MM.1S (cell line): ENCODE data around the gene ZCCHC8.

Source experiments
- DNase-seq: peaks from one replicate; pipeline ENCODE4 v3.0.0-alpha.2; 2015
- H2AFZ ChIP-seq: fragments of 300-600 bp; sonication (generic); 2 replicates; pipeline ENCODE4 v1.6.0; 2016; ENCODE audit warnings: antibody characterized with exemption, low read length
- H3F3A ChIP-seq: fragments of 300-600 bp; sonication (generic); 2 replicates; pipeline ENCODE4 v1.6.1; 2016; ENCODE audit warnings: mild to moderate bottlenecking, antibody characterized with exemption, low read length, moderate library complexity, mixed read lengths; ENCODE audit not compliant: insufficient read depth
- H3K27ac ChIP-seq: fragments of 300-600 bp; sonication (generic); 2 replicates; pipeline ENCODE4 v1.5.1; 2016; ENCODE audit warnings: mild to moderate bottlenecking, low read length
- H3K27me3 ChIP-seq: fragments of 300-600 bp; sonication (generic); replicated peaks from 2 replicates; pipeline ENCODE4 v1.6.0; 2016; ENCODE audit warnings: low read length; ENCODE audit not compliant: insufficient read depth
- H3K36me3 ChIP-seq: fragments of 300-600 bp; sonication (generic); replicated peaks from 2 replicates; pipeline ENCODE4 v1.6.1; 2016; ENCODE audit warnings: mild to moderate bottlenecking, low read length, mixed read lengths; ENCODE audit not compliant: insufficient read depth
- H3K4me1 ChIP-seq: fragments of 300-600 bp; sonication (generic); 2 replicates; pipeline ENCODE4 v1.6.1; 2016; ENCODE audit warnings: low read length, mixed read lengths
- H3K4me2 ChIP-seq: fragments of 300-600 bp; sonication (generic); 2 replicates; pipeline ENCODE4 v1.6.0; 2016; ENCODE audit warnings: low read depth, low read length
- H3K4me3 ChIP-seq: fragments of 300-600 bp; sonication (generic); 2 replicates; pipeline ENCODE4 v1.5.1; 2016; ENCODE audit warnings: low read length, mixed read lengths
- H3K79me2 ChIP-seq: fragments of 300-600 bp; sonication (generic); 2 replicates; pipeline ENCODE4 v1.6.1; 2016; ENCODE audit warnings: mixed run types, low read length, mixed read lengths
- H3K9ac ChIP-seq: fragments of 300-600 bp; sonication (generic); 2 replicates; pipeline ENCODE4 v1.6.1; 2016; ENCODE audit warnings: low read length, mixed read lengths
- H3K9me2 ChIP-seq: fragments of 300-600 bp; sonication (generic); replicated peaks from 2 replicates; pipeline ENCODE4 v1.6.1; 2016; ENCODE audit warnings: mild to moderate bottlenecking, low read length, mixed read lengths; ENCODE audit not compliant: insufficient read depth
- H3K9me3 ChIP-seq: fragments of 300-600 bp; sonication (generic); replicated peaks from 2 replicates; pipeline ENCODE4 v1.6.1; 2016; ENCODE audit warnings: mild to moderate bottlenecking, low read length, mixed read lengths; ENCODE audit not compliant: insufficient read depth
- H4K20me1 ChIP-seq: fragments of 300-600 bp; sonication (generic); 2 replicates; pipeline ENCODE4 v1.6.1; 2016; ENCODE audit warnings: mild to moderate bottlenecking, low read length, moderate library complexity, mixed read lengths; ENCODE audit not compliant: insufficient read depth
- CTCF ChIP-seq: fragments of 300-600 bp; sonication (generic); IDR thresholded peaks from 2 replicates; pipeline ENCODE4 v1.5.1; 2016; ENCODE audit warnings: antibody characterized with exemption, low read length, mixed read lengths
- EZH2 ChIP-seq: fragments of 300-600 bp; sonication (generic); optimal IDR thresholded peaks from 2 replicates; pipeline ENCODE3; 2017; ENCODE audit warnings: low read depth, mild to moderate bottlenecking, antibody characterized with exemption, low read length, mixed read lengths
- EZH2phosphoT487 ChIP-seq: fragments of 300-600 bp; sonication (generic); IDR thresholded peaks from 2 replicates; pipeline ENCODE4 v1.6.1; 2018; ENCODE audit warnings: antibody characterized with exemption, low read length

ZCCHC8 gene

GRCh38 chr12:122527478-122527944, 26.8 kb upstream of the ZCCHC8 start:
- Histone ChIP-seq H3K27me3 (no peaks in the 10 kb centered on the region), H3K9me2 (no peaks in the 10 kb centered on the region), H3K9me3 (no peaks in the 10 kb centered on the region), H3K9ac (peak overlapping the region; percentile 82), H3K27ac (peak overlapping the region; percentile 73), H3K4me2 (peak overlapping the region; percentile 59), H2AFZ (peak overlapping the region; percentile 61; the same call in 1 of the 2 replicates), H4K20me1 (peaks cover 6% of the 10 kb centered on the region; the same call in 1 of the 2 replicates), H3F3A (no peaks in the 10 kb centered on the region), H3K4me1 (peaks cover 5% of the 10 kb centered on the region; the same call in 1 of the 2 replicates), H3K36me3 (no peaks in the 10 kb centered on the region; the same call in 1 of the 2 replicates), H3K4me3 (peak overlapping the region; percentile 83), H3K79me2 (peaks cover 86% of the 10 kb centered on the region)
- DNase-seq, result peak; percentile 23
- no peak for TF ChIP-seq EZH2phosphoT487
- TF ChIP-seq CTCF, result no peak
- TF ChIP-seq EZH2, result no peak

GRCh38 chr12:122526683-122527477, 26.1 kb upstream of the ZCCHC8 start, which contains the start of the genes KNTC1 and RSRC2:
Gene KNTC1 (plus strand): TSS chr12:122527249. CDS start chr12:122530064, 2,815 bp downstream.
Gene RSRC2 (minus strand): TSS chr12:122526936. CDS start chr12:122526853, 83 bp downstream.
- H3K4me3 ChIP-seq, result peak within 1 kb of the TSS; percentile 83
- peak within 1 kb of the TSS; percentile 95 for H3K9ac ChIP-seq
- H3K27me3 ChIP-seq, result no peaks in the 10 kb centered on the region
- H3K4me1 ChIP-seq, result peaks cover 5% of the 10 kb centered on the region; the same call in 1 of the 2 replicates
- H3K27ac ChIP-seq, result peak within 1 kb of the TSS; percentile 92
- peaks cover 9% of the 10 kb centered on the region; the same call in 1 of the 2 replicates for H4K20me1 ChIP-seq
- H3K79me2 ChIP-seq, result peaks cover 90% of the 10 kb centered on the region
- H3F3A ChIP-seq, result no peaks in the 10 kb centered on the region
- peak within 1 kb of the TSS; percentile 61; the same call in 1 of the 2 replicates for H2AFZ ChIP-seq
- no peak for TF ChIP-seq CTCF
- TF ChIP-seq EZH2, result no peak
- no peak for TF ChIP-seq EZH2phosphoT487
- H3K9me2 ChIP-seq, result no peaks in the 10 kb centered on the region
- DNase-seq, result peak; percentile 96
- H3K4me2 ChIP-seq, result peak within 1 kb of the TSS; percentile 59
- no peaks in the 10 kb centered on the region; the same call in none of the 2 replicates for H3K36me3 ChIP-seq
- no peaks in the 10 kb centered on the region for H3K9me3 ChIP-seq

- no peak for TF ChIP-seq EZH2
- no peak for TF ChIP-seq CTCF
- H3K9me2 ChIP-seq, result no peaks in the 10 kb centered on the region
- H3F3A ChIP-seq, result peaks cover 3% of the 10 kb centered on the region; the same call in 1 of the 2 replicates
- no peaks in the 10 kb centered on the region for H3K27me3 ChIP-seq
- no peak overlapping the region for H2AFZ ChIP-seq
- H3K9ac ChIP-seq, result no peak overlapping the region; the same call in 1 of the 2 replicates
- H3K27ac ChIP-seq, result no peak overlapping the region
- H3K4me1 ChIP-seq, result peaks cover 5% of the 10 kb centered on the region; the same call in 1 of the 2 replicates
- H3K4me3 ChIP-seq, result peak overlapping the region; percentile 54
- peak overlapping the region; percentile 53 for H3K4me2 ChIP-seq
- H3K9me3 ChIP-seq, result no peaks in the 10 kb centered on the region
- peaks cover 9% of the 10 kb centered on the region; the same call in 1 of the 2 replicates for H4K20me1 ChIP-seq
- no peak for DNase-seq
- H3K36me3 ChIP-seq, result no peaks in the 10 kb centered on the region; the same call in none of the 2 replicates
- peaks cover 93% of the 10 kb centered on the region for H3K79me2 ChIP-seq
Observed at GRCh38 chr12:122523846-122524718, 23.4 kb upstream of the ZCCHC8 start.
